Cardiac septum (tissue), 1 donor: ENCODE measurements around the gene TNC. TPM values are rescaled to one million over a fixed set of nuclear protein-coding genes. Genes with fewer than 3 reads are reported as not detected.
"Not testable (repeated sequence)": the region's sequence is repeated elsewhere in the genome, so short reads cannot be mapped to it uniquely, and the experiment has no call there.

Source experiments
- DNase-seq: peaks from one replicate; pipeline ENCODE4 v3.0.0-alpha.2; 2020; ENCODE audit warnings: low spot score
- intact Hi-C: fragments of 100-400 bp; cut with DNase I; formaldehyde crosslinking; loops from one replicate; pipeline ENCODE4 v1.14.0; 2022
- total RNA-seq: library from RNA; stranded (reverse); fragmentation: NEBNext Ultra II Directional; extraction: Animal tissue kit (Norgen Biotek cat#: 25700); gene quantifications from one replicate; pipeline ENCODE4 v1.2.1, GENCODE V29; 2021
- donor health status: DM: no; HTN: no; CAD: no.

TNC gene
- total RNA-seq, 1 donor from 2014 or later: 26.4 TPM

GRCh38 chr9:115137526-115137925, 19.6 kb upstream of the TNC start:
- intact Hi-C loops: no loop called here
- no peak for DNase-seq

- intact Hi-C loops: no loop called here
Measured at GRCh38 chr9:115135821-115136778, 18.1 kb upstream of the TNC start.

GRCh38 chr9:115134941-115135340, 17.0 kb upstream of the TNC start:
- intact Hi-C loops: loop anchor here (5.0 kb wide), 1 partner anchor 77 kb away; no protein-coding TSS in a partner anchor
- DNase-seq: no peak

More at GRCh38 chr9:115135821-115136778, 18.1 kb upstream of the TNC start:
- DNase-seq: no peak

GRCh38 chr9:115133649-115134048, 15.7 kb upstream of the TNC start:
- DNase-seq: no peak
- intact Hi-C loops: loop anchor here (5.0 kb wide), 1 partner anchor 79 kb away; no protein-coding TSS in a partner anchor

- no peak for DNase-seq
- intact Hi-C loops: loop anchor here (5.0 kb wide), 1 partner anchor 80 kb away; no protein-coding TSS in a partner anchor
Measured at GRCh38 chr9:115132648-115133047, 14.7 kb upstream of the TNC start.

- no peak for DNase-seq
Measured at GRCh38 chr9:115130176-115130575, 12.2 kb upstream of the TNC start.

GRCh38 chr9:115128726-115129125, 10.8 kb upstream of the TNC start:
- DNase-seq: not testable (repeated sequence)

More at GRCh38 chr9:115130176-115130575, 12.2 kb upstream of the TNC start:
- intact Hi-C loops: loop anchor here (5.0 kb wide), 1 partner anchor 82 kb away; no protein-coding TSS in a partner anchor

GRCh38 chr9:115127191-115127817, 9.3 kb upstream of the TNC start:
- intact Hi-C loops: no loop called here
- no peak for DNase-seq

More at GRCh38 chr9:115128726-115129125, 10.8 kb upstream of the TNC start:
- intact Hi-C loops: not testable (repeated sequence)

GRCh38 chr9:115126404-115126803, 8.4 kb upstream of the TNC start:
- intact Hi-C loops: no loop called here
- DNase-seq: no peak

- DNase-seq: no peak
- intact Hi-C loops: no loop called here
Measured at GRCh38 chr9:115122937-115123336, 5.0 kb upstream of the TNC start.

- no peak for DNase-seq
- intact Hi-C loops: no loop called here
Measured at GRCh38 chr9:115121181-115121580, 3.2 kb upstream of the TNC start.

- DNase-seq: no peak
Measured at GRCh38 chr9:115118879-115119218, 892 bp upstream of the TNC start.

GRCh38 chr9:115116421-115117284, 1.3 kb downstream of the TNC start:
- intact Hi-C loops: no loop called here
- DNase-seq: no peak

More at GRCh38 chr9:115118879-115119218, 892 bp upstream of the TNC start:
- intact Hi-C loops: no loop called here

GRCh38 chr9:115115924-115116323, 2.0 kb downstream of the TNC start:
- intact Hi-C loops: no loop called here
- no peak for DNase-seq

- intact Hi-C loops: no loop called here
- DNase-seq: no peak
Measured at GRCh38 chr9:115115117-115115880, 2.7 kb downstream of the TNC start.

GRCh38 chr9:115114546-115114945, 3.4 kb downstream of the TNC start:
- intact Hi-C loops: no loop called here
- DNase-seq: no peak

- intact Hi-C loops: no loop called here
- DNase-seq: no peak
Measured at GRCh38 chr9:115114084-115114483, 3.9 kb downstream of the TNC start.

GRCh38 chr9:115111874-115112273, 6.1 kb downstream of the TNC start:
- intact Hi-C loops: no loop called here
- DNase-seq: no peak

- no peak for DNase-seq
- intact Hi-C loops: no loop called here
Measured at GRCh38 chr9:115109486-115109885, 8.5 kb downstream of the TNC start.
